GM12878 (cell line): ENCODE measurements around the gene SCAF8. TPM values are rescaled to one million over a fixed set of nuclear protein-coding genes. Genes with fewer than 3 reads are reported as not detected.

Experiments used
- ATAC-seq: fragments of 200-7000 bp; cut with Tn5 transposase; 3 replicates; pipeline ENCODE4 v1.9.1; 2020; ENCODE audit warnings: mild to moderate bottlenecking, moderate library complexity
- BruUV-seq: library from RNA; stranded (reverse); fragments of 400-500 nt; replicated peaks from 2 replicates; lab custom pipeline; 2021; lab: Mats Ljungman, UMichigan
- CTCF ChIA-PET: fragments of 300-600 bp; sonication (Branson Sonifier 250); formaldehyde crosslinking; extraction: SDS; loops from one replicate; lab custom pipeline; 2021; ENCODE audit warnings: inconsistent platforms; lab: Yijun Ruan, JAX
- POLR2A ChIA-PET: fragments of 350-600 bp; formaldehyde crosslinking; extraction: SDS; loops from one replicate; lab custom pipeline; 2021; ENCODE audit warnings: inconsistent platforms; lab: Charles Lee
- RAD21 ChIA-PET: fragments of 300-600 bp; sonication (Branson Sonifier 250); formaldehyde crosslinking; loops from one replicate; lab custom pipeline; 2023; ENCODE audit warnings: antibody characterized with exemption; ENCODE audit not compliant: unreplicated experiment; lab: Charles Lee
- SMC1A ChIA-PET: fragments of 300-600 bp; sonication (Branson Sonifier 250); formaldehyde crosslinking; loops from one replicate; lab custom pipeline; 2023; ENCODE audit not compliant: unreplicated experiment, uncharacterized antibody; lab: Charles Lee
- DNase-seq: peaks from one replicate; pipeline ENCODE4 v3.0.0-alpha.2; 2011; ENCODE audit warnings: low read depth, low spot score
- FAIRE-seq: peaks from 3 replicates; lab custom pipeline; 2011; peaks lifted over from hg19 to GRCh38; lab: Jason Lieb, UNC
- H2AFZ ChIP-seq: 2 replicates; pipeline ENCODE4 v1.6.0; 2011; ENCODE audit warnings: low read depth, low read length, control low read depth; ENCODE audit not compliant: control insufficient read depth
- H3K27ac ChIP-seq: 2 replicates; pipeline ENCODE4 v1.5.1; 2011; ENCODE audit warnings: control low read depth; ENCODE audit not compliant: control insufficient read depth, insufficient read depth
- H3K27me3 ChIP-seq, 2 experiments: replicated peaks in 1 of 2; 2 replicates each; pipeline versions ENCODE4 v1.6.0 to v1.6.1; 2011; ENCODE audit warnings: low read length in 1 of 2; ENCODE audit not compliant: control insufficient read depth in 2 of 2, insufficient read depth in 2 of 2
- H3K36me3 ChIP-seq, 2 experiments: 2 replicates each; pipeline ENCODE4 v1.5.1; 2011; ENCODE audit warnings: low read length in 1 of 2; ENCODE audit not compliant: control insufficient read depth in 2 of 2, insufficient read depth in 2 of 2
- H3K4me1 ChIP-seq: 2 replicates; pipeline ENCODE4 v1.6.1; 2011; ENCODE audit warnings: mild to moderate bottlenecking, low read length, moderate library complexity, mixed read lengths; ENCODE audit not compliant: control insufficient read depth, insufficient read depth
- H3K4me2 ChIP-seq: 2 replicates; pipeline ENCODE4 v1.6.0; 2011; ENCODE audit warnings: control low read depth; ENCODE audit not compliant: control insufficient read depth, insufficient read depth
- H3K4me3 ChIP-seq: fragments of 200-600 bp; sonication (generic); 2 replicates; pipeline ENCODE4 v1.5.1; 2016
- H3K79me2 ChIP-seq: 2 replicates; pipeline ENCODE4 v1.6.0; 2011; ENCODE audit warnings: low read length; ENCODE audit not compliant: control insufficient read depth, insufficient read depth
- H3K9ac ChIP-seq: 2 replicates; pipeline ENCODE4 v1.8.0; 2011; ENCODE audit warnings: low read length, control low read depth, mixed read lengths; ENCODE audit not compliant: control insufficient read depth, insufficient read depth
- H3K9me3 ChIP-seq: replicated peaks from 3 replicates; pipeline ENCODE4 v1.5.1; 2011; ENCODE audit warnings: mild to moderate bottlenecking, low read length; ENCODE audit not compliant: control insufficient read depth, insufficient read depth
- H4K20me1 ChIP-seq: 2 replicates; pipeline ENCODE4 v1.6.0; 2011; ENCODE audit not compliant: control insufficient read depth, insufficient read depth
- BRCA1 ChIP-seq: IDR thresholded peaks from 2 replicates; pipeline ENCODE4 v1.6.1; 2011; ENCODE audit warnings: low read depth, low read length, improper control_type of control experiment
- CHD4 ChIP-seq: fragments of 200-600 bp; sonication (generic); IDR thresholded peaks from 2 replicates; pipeline ENCODE4 v1.6.1; 2016; ENCODE audit warnings: mild to moderate bottlenecking
- CUX1 ChIP-seq: IDR thresholded peaks from 2 replicates; pipeline ENCODE4 v1.6.1; 2012; ENCODE audit warnings: improper control_type of control experiment, low read depth, low read length; ENCODE audit not compliant: insufficient replicate concordance
- E2F4 ChIP-seq: IDR thresholded peaks from 2 replicates; pipeline ENCODE4 v1.6.1; 2012; ENCODE audit warnings: low read depth, low read length, improper control_type of control experiment
- ESRRA ChIP-seq: IDR thresholded peaks from 2 replicates; pipeline ENCODE4 v1.6.1; 2012; ENCODE audit warnings: mild to moderate bottlenecking, low read length, improper control_type of control experiment
- EZH2 ChIP-seq: IDR thresholded peaks from 2 replicates; pipeline ENCODE4 v1.6.1; 2012; ENCODE audit warnings: low read depth, mild to moderate bottlenecking, control low read depth, inconsistent platforms, low read length, borderline replicate concordance; ENCODE audit not compliant: control insufficient read depth
- FOS ChIP-seq: IDR thresholded peaks from 3 replicates; pipeline ENCODE4 v1.6.1; 2011; ENCODE audit warnings: borderline replicate concordance; ENCODE audit not compliant: insufficient read length; ENCODE audit errors: extremely low read depth
- RCOR1 ChIP-seq: conservative IDR thresholded peaks from 2 replicates; pipeline ENCODE4 v1.6.1; 2012; ENCODE audit warnings: low read depth, low read length, improper control_type of control experiment
- RUNX3 ChIP-seq: IDR thresholded peaks from 2 replicates; pipeline ENCODE4 v1.6.1; 2012; ENCODE audit warnings: low read length, inconsistent platforms
- STAT3 ChIP-seq: IDR thresholded peaks from 2 replicates; pipeline ENCODE4 v1.6.1; 2011; ENCODE audit warnings: low read depth, low read length, improper control_type of control experiment
- YY1 ChIP-seq: IDR thresholded peaks from 2 replicates; pipeline ENCODE4 v1.6.1; 2011; ENCODE audit warnings: low read depth, mild to moderate bottlenecking, low read length
- WGBS: methylation state at CpG from one replicate; pipeline ENCODE4 v1.1.6; 2016; ENCODE audit warnings: low lambda C conversion rate; ENCODE audit not compliant: insufficient replicate concordance, insufficient coverage; ENCODE audit errors: missing lambda C conversion rate; 5-methylcytosine and 5-hydroxymethylcytosine counted together
- in situ Hi-C: fragments of 300-500 bp; cut with MboI; formaldehyde crosslinking; loops from 9 replicates; pipeline ENCODE4 v1.14.3; 2018; ENCODE audit warnings: mixed read lengths
- intact Hi-C: fragments of 100-400 bp; cut with micrococcal nuclease; formaldehyde crosslinking; loops from one replicate; pipeline ENCODE4 v1.14.2; 2022; ENCODE audit not compliant: unreplicated experiment
- polyA plus RNA-seq, 11 experiments: library from polyadenylated mRNA; depleted of rRNA in 4 of 11; unstranded in 6 of 11; stranded (reverse) in 5 of 11; fragments of >200 nt; fragmentation: Nextera tagmentation in 4 of 11; fragmentation: Illumina TruSeq in 1 of 11; extraction: Ambion mirVana in 4 of 11; extraction: Trizol in 1 of 11; gene quantifications; 1 replicate in 1 of 11; 2 replicates in 10 of 11; pipeline versions ENCODE4 v1.2.1 to v1.2.3, GENCODE V29; 2011 to 2016; ENCODE audit warnings: inconsistent platforms in 2 of 11, missing spikeins in 2 of 11, low read depth in 1 of 11
- total RNA-seq, 4 experiments: library from RNA; depleted of rRNA in 3 of 4; stranded (reverse); fragments of >200 nt in 3 of 4; fragmentation: Illumina TruSeq in 1 of 4; extraction: Trizol in 1 of 4; gene quantifications; 2 replicates each; pipeline versions ENCODE4 v1.2.1 to v1.2.3, GENCODE V29; 2013 to 2021

SCAF8 gene
- total and polyA plus RNA-seq, 10 of the 15 experiments (the other 5 are each of a cell fraction or from before 2014, with no cell fraction given): 8.1 to 28.8 (median 15.9) TPM

- no peaks in the 10 kb centered on the region for H3K4me1 ChIP-seq
- H3K4me2 ChIP-seq: no peak overlapping the region
- H3K27me3 ChIP-seq: no peaks in the 10 kb centered on the region; a peak in 1 of 4 replicates
- no peaks in the 10 kb centered on the region for H3K79me2 ChIP-seq
- DNase-seq (no peak), ATAC-seq (no peak), FAIRE-seq (no peak)
- ChIA-PET CTCF (interaction anchor here (1.1 to 1.2 kb wide), 2 partner anchors 99 to 101 kb away, joined by 3 to 7 read pairs; no protein-coding TSS in a partner anchor), SMC1A (interaction anchor here (1.2 to 1.7 kb wide), 2 partner anchors 97 to 222 kb away, joined by 4 to 5 read pairs; no protein-coding TSS in a partner anchor), POLR2A (no interaction called here), RAD21 (interaction anchor here (1.5 to 1.7 kb wide), 2 partner anchors 22 to 99 kb away, joined by 5 to 8 read pairs; no protein-coding TSS in a partner anchor)
- H2AFZ ChIP-seq: no peak overlapping the region
- no peaks in the 10 kb centered on the region for H4K20me1 ChIP-seq
- no peaks in the 10 kb centered on the region for H3K36me3 ChIP-seq
- TF ChIP-seq STAT3 (no peak), RCOR1 (no peak), BRCA1 (no peak), RUNX3 (no peak)
- no peak overlapping the region for H3K27ac ChIP-seq
- BruUV-seq: no TSS peak
- no peak overlapping the region for H3K4me3 ChIP-seq
- intact Hi-C loops: no loop called here
- H3K9me3 ChIP-seq: no peaks in the 10 kb centered on the region
- no peak overlapping the region for H3K9ac ChIP-seq
- in situ Hi-C loops: no loop called here
- 47% methylated on average over 2 of the region's 2 CpGs for WGBS
These were observed 26.8 kb upstream of the SCAF8 start for GRCh38 chr6:154706389-154706788.

GRCh38 chr6:154709621-154710020, 23.6 kb upstream of the SCAF8 start:
- no peaks in the 10 kb centered on the region for H3K79me2 ChIP-seq
- no peaks in the 10 kb centered on the region for H3K36me3 ChIP-seq
- BruUV-seq: no TSS peak
- POLR2A ChIA-PET: no interaction called here
- ATAC-seq (no peak), FAIRE-seq (no peak), DNase-seq (no peak)
- CTCF ChIA-PET: no interaction called here
- no peaks in the 10 kb centered on the region for H3K9me3 ChIP-seq
- H3K27me3 ChIP-seq: no peaks in the 10 kb centered on the region
- no peak overlapping the region for H3K27ac ChIP-seq
- no peak overlapping the region for H3K9ac ChIP-seq
- SMC1A ChIA-PET: no interaction called here
- RAD21 ChIA-PET: interaction anchor here (1.0 kb wide), 1 partner anchor 96 kb away, joined by 3 read pairs; no protein-coding TSS in a partner anchor
- no peak overlapping the region for H3K4me3 ChIP-seq
- no peak overlapping the region for H2AFZ ChIP-seq
- no peaks in the 10 kb centered on the region for H4K20me1 ChIP-seq
- in situ Hi-C loops: no loop called here
- intact Hi-C loops: no loop called here
- H3K4me1 ChIP-seq: no peaks in the 10 kb centered on the region
- WGBS: 26% methylated on average over 3 of the region's 3 CpGs
- no peak overlapping the region for H3K4me2 ChIP-seq
- TF ChIP-seq CUX1 (no peak), YY1 (no peak), ESRRA (no peak), FOS (no peak), E2F4 (no peak), CHD4 (no peak), EZH2 (no peak)
